Kidney (tissue), 14 donors: Measurements from ENCODE around the gene BTBD9. TPM values are rescaled to one million over a fixed set of nuclear protein-coding genes. Genes with fewer than 3 reads are reported as not detected.

Source experiments
- DNase-seq, 5 donors: peaks; one replicate each; pipeline ENCODE4 v3.0.0-alpha.2; 2013 to 2020
- FAIRE-seq: peaks from 2 replicates; lab custom pipeline; 2012; peaks lifted over from hg19 to GRCh38; lab: Jason Lieb, UNC
- H3K27ac ChIP-seq, 2 donors: one replicate each; pipeline ENCODE4 v1.7.0; 2013; ENCODE audit warnings: low read depth in 2 of 2, low read length in 2 of 2, inconsistent platforms in 1 of 2
- H3K27me3 ChIP-seq: one replicate; pipeline ENCODE4 v1.7.1; 2013; ENCODE audit warnings: low read length, inconsistent platforms; ENCODE audit not compliant: control insufficient read depth, insufficient read depth
- H3K36me3 ChIP-seq, 3 donors: one replicate each; pipeline versions ENCODE4 v1.7.0 to v1.7.1; 2013; ENCODE audit warnings: low read length in 3 of 3, control low read depth in 1 of 3, inconsistent platforms in 1 of 3; ENCODE audit not compliant: insufficient read depth in 3 of 3, control insufficient read depth in 2 of 3
- H3K4me1 ChIP-seq, 3 donors: one replicate each; pipeline versions ENCODE4 v1.7.0 to v1.7.1; 2013; ENCODE audit warnings: low read length in 3 of 3, inconsistent platforms in 1 of 3, low read depth in 1 of 3; ENCODE audit not compliant: control insufficient read depth in 2 of 3, insufficient read depth in 2 of 3
- H3K4me3 ChIP-seq, 3 donors: one replicate each; pipeline versions ENCODE4 v1.7.0 to v1.8.1; 2013; ENCODE audit warnings: low read length in 3 of 3, control low read depth in 1 of 3, inconsistent platforms in 1 of 3
- H3K9ac ChIP-seq, 3 donors: one replicate each; pipeline versions ENCODE4 v1.7.0 to v1.7.1; 2013; ENCODE audit warnings: low read length in 3 of 3, control low read depth in 1 of 3, inconsistent platforms in 1 of 3
- H3K9me3 ChIP-seq, 3 donors: one replicate each; pipeline versions ENCODE4 v1.7.0 to v1.7.1; 2013; ENCODE audit warnings: low read length in 3 of 3, control low read depth in 1 of 3, inconsistent platforms in 1 of 3; ENCODE audit not compliant: control insufficient read depth in 2 of 3, insufficient read depth in 1 of 3
- intact Hi-C: fragments of 100-400 bp; cut with DNase I; formaldehyde crosslinking; loops from one replicate; pipeline ENCODE4 v1.11.1; 2022
- polyA plus RNA-seq: library from polyadenylated mRNA; stranded (reverse); fragments of 350-450 nt; fragmentation: Illumina TruSeq; extraction: RNeasy Lipid Tissue Mini Kit (QIAGEN cat#74804); gene quantifications from one replicate; pipeline ENCODE4 v1.2.3, GENCODE V29; 2014; ENCODE audit warnings: low read depth, low replicate concordance; ENCODE audit not compliant: insufficient read depth
- total RNA-seq: library from RNA; stranded (reverse); fragmentation: NEBNext Ultra II Directional; extraction: Animal tissue kit (Norgen Biotek cat#: 25700); gene quantifications from one replicate; pipeline ENCODE4 v1.2.1, GENCODE V29; 2021
- TF ChIP-seq, protein P1 (sequence below): IDR thresholded peaks from 3 replicates; pipeline ENCODE4 v1.5.1; 2012; ENCODE audit warnings: mild to moderate bottlenecking, moderate library complexity, borderline replicate concordance; ENCODE audit not compliant: insufficient read depth; ENCODE audit errors: extremely low read depth
- donor health status: control.
- donor health status: control.
- donor health status: control.
- donor health status: control.
- donor health status: control.
- donor health status: DM: yes; HTN: yes; CAD: no.
- donor health status: Normal renal cell carcinoma (clear cell type).

Gene BTBD9
- total and polyA plus RNA-seq, 2 donors from 2014 or later: 4.2 to 29.9 TPM

GRCh38 chr6:38268342-38268741 lies 371.4 kb downstream of the BTBD9 start:
- TF ChIP-seq, protein P1, sequence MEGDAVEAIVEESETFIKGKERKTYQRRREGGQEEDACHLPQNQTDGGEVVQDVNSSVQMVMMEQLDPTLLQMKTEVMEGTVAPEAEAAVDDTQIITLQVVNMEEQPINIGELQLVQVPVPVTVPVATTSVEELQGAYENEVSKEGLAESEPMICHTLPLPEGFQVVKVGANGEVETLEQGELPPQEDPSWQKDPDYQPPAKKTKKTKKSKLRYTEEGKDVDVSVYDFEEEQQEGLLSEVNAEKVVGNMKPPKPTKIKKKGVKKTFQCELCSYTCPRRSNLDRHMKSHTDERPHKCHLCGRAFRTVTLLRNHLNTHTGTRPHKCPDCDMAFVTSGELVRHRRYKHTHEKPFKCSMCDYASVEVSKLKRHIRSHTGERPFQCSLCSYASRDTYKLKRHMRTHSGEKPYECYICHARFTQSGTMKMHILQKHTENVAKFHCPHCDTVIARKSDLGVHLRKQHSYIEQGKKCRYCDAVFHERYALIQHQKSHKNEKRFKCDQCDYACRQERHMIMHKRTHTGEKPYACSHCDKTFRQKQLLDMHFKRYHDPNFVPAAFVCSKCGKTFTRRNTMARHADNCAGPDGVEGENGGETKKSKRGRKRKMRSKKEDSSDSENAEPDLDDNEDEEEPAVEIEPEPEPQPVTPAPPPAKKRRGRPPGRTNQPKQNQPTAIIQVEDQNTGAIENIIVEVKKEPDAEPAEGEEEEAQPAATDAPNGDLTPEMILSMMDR: no peak
- H3K36me3 ChIP-seq: no peaks in the 10 kb centered on the region
- no peak overlapping the region for H3K4me3 ChIP-seq
- H3K9ac ChIP-seq: no peak overlapping the region
- peaks cover 4 to 8% (median 5%) of the 10 kb centered on the region in 3 donors for H3K4me1 ChIP-seq
- FAIRE-seq: no peak
- peak in 1 of 5 donors; percentile 23 for DNase-seq
- H3K9me3 ChIP-seq: no peaks in the 10 kb centered on the region
- H3K27ac ChIP-seq: no peak overlapping the region
- intact Hi-C loops: no loop called here
- no peaks in the 10 kb centered on the region for H3K27me3 ChIP-seq

DNA sequence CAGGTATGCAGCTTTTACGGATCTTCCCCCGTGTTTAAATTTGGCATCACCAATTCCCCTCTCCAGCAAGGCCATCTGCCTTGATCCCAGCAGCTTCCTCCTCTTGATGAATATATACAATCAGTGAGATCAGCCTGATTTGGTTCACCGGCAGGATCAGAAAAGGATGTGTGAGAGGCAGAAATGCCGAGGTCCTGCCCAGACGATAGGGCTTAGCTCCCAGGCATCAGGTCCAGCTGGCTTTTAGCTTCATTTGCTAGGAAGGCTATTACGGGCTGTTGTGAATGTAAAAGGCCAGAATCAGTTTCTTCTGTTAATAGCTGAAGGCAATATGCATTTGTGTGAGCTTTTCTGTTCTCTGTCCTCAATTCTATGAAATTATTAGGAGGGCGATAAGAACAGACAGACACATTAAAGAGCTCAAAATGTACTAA lies 372.8 kb downstream of the BTBD9 start:
- Histone ChIP-seq H3K9ac (no peak overlapping the region), H3K27ac (no peak overlapping the region), H3K9me3 (no peaks in the 10 kb centered on the region), H3K4me3 (no peak overlapping the region), H3K27me3 (no peaks in the 10 kb centered on the region), H3K4me1 (peaks cover 4 to 8% (median 5%) of the 10 kb centered on the region in 3 donors), H3K36me3 (no peaks in the 10 kb centered on the region)
- TF ChIP-seq, protein P1: no peak
- intact Hi-C loops: no loop called here
- FAIRE-seq: no peak
- DNase-seq: no peak

GRCh38 chr6:38264605-38265004 lies 375.1 kb downstream of the BTBD9 start:
- no peaks in the 10 kb centered on the region for H3K9me3 ChIP-seq
- H3K9ac ChIP-seq: peak overlapping the region in 1 of 3 donors; percentile 19
- no peak overlapping the region for H3K4me3 ChIP-seq
- DNase-seq (no peak), FAIRE-seq (no peak)
- H3K4me1 ChIP-seq: peaks cover 2 to 4% (median 4%) of the 10 kb centered on the region in 3 donors
- H3K27me3 ChIP-seq: no peaks in the 10 kb centered on the region
- H3K27ac ChIP-seq: no peak overlapping the region
- intact Hi-C loops: no loop called here
- no peaks in the 10 kb centered on the region for H3K36me3 ChIP-seq
- TF ChIP-seq, protein P1: no peak

- H3K9ac ChIP-seq: no peak overlapping the region
- H3K36me3 ChIP-seq: no peaks in the 10 kb centered on the region
- no peaks in the 10 kb centered on the region for H3K4me1 ChIP-seq
- H3K4me3 ChIP-seq: no peak overlapping the region
- intact Hi-C loops: no loop called here
- no peak for DNase-seq
- no peak overlapping the region for H3K27ac ChIP-seq
- FAIRE-seq: no peak
- no peaks in the 10 kb centered on the region for H3K27me3 ChIP-seq
- no peaks in the 10 kb centered on the region for H3K9me3 ChIP-seq
- TF ChIP-seq, protein P1: no peak
Observed at GRCh38 chr6:38262609-38263008, 377.1 kb downstream of the BTBD9 start.
